ENCODE results near the gene SLC29A3.

DNA sequence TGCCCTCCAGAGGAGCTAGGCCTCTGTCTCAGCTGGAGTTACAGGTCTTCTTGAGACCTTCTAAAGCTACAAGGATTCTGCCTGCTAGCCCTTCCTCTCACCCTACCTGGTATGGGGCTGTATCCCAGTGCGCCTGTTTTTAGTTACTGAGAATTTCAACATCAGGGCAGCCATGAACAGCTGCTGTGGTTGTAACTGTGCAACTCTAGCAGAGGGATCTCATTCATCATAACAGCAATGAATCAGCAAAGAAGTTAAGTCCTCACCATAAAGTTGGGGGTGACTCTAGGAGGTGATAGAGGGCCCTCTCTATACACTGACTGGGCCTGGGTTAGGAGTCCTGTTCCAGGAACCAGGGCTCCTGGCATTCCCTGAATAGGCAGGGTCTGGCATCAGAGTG is 63.7 kb downstream of the SLC29A3 start:
- TF ChIP-seq, protein P1, sequence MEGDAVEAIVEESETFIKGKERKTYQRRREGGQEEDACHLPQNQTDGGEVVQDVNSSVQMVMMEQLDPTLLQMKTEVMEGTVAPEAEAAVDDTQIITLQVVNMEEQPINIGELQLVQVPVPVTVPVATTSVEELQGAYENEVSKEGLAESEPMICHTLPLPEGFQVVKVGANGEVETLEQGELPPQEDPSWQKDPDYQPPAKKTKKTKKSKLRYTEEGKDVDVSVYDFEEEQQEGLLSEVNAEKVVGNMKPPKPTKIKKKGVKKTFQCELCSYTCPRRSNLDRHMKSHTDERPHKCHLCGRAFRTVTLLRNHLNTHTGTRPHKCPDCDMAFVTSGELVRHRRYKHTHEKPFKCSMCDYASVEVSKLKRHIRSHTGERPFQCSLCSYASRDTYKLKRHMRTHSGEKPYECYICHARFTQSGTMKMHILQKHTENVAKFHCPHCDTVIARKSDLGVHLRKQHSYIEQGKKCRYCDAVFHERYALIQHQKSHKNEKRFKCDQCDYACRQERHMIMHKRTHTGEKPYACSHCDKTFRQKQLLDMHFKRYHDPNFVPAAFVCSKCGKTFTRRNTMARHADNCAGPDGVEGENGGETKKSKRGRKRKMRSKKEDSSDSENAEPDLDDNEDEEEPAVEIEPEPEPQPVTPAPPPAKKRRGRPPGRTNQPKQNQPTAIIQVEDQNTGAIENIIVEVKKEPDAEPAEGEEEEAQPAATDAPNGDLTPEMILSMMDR (IDR thresholded peaks at IDR 0.05; ENCODE audit: borderline replicate concordance, extremely low read depth, low read length, poor library complexity, severe bottlenecking): no peak
- TF ChIP-seq EZH2 (IDR thresholded peaks at IDR 0.05; ENCODE audit: borderline replicate concordance, low read depth, low read length, severe bottlenecking): no peak

Measured in DND-41 (cell line).